ENCODE results near the gene CCDC89.

Gene CCDC89

GRCh38 chr11:85647604-85648299, 38.2 kb downstream of the CCDC89 start, which contains the start of gene TMEM126A:
Gene TMEM126A, plus strand, starts transcription at chr11:85647967. Its CDS starts 2,289 bp downstream, at chr11:85650256.
- peak; percentile 85 for DNase-seq

DNA sequence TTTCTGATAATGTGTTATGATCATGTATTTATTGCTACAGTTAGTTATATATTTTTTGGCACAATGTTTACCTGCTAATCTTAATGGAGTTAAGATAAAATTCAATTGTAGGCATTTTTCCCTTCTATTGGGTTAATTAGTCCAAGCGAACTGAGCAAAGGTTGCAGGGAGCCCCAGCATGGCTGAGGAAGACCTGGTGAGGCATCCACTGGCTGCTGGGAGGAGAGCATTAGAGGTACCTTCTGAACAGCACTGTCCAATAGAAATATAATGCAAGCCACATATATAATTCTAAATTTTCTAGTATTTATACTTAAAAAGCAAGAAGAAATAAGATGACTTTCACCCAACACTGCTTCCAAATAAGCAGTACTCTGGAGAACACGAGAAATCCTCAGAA, 38.9 kb downstream of the CCDC89 start:
- DNase-seq: no peak

GRCh38 chr11:85643191-85643614, 42.8 kb downstream of the CCDC89 start:
- DNase-seq: no peak

- DNase-seq: no peak
Observed at GRCh38 chr11:85634747-85635146, 51.2 kb downstream of the CCDC89 start.
